Left lung (tissue), 10 donors: ENCODE results near the gene LIF. TPM values are rescaled to one million over a fixed set of nuclear protein-coding genes. Genes with fewer than 3 reads are reported as not detected.

Source experiments
- ATAC-seq: fragments of 200-7000 bp; cut with Tn5 transposase; one replicate; pipeline ENCODE4 v1.9.1; 2020; ENCODE audit warnings: moderate library complexity
- DNase-seq, 4 donors: peaks; one replicate each; pipeline ENCODE4 v3.0.0-alpha.2; 2013 to 2020
- H3K27ac ChIP-seq, 2 donors: fragments of 200-600 bp; sonication (generic) in 1 of 2; one replicate each; pipeline versions ENCODE4 v1.5.0 to v1.8.0; 2020 to 2021
- H3K27me3 ChIP-seq, 2 donors: fragments of 200-600 bp; sonication (generic) in 1 of 2; one replicate each; pipeline versions ENCODE4 v1.5.0 to v1.8.0; 2020 to 2021
- H3K36me3 ChIP-seq, 2 donors: fragments of 200-600 bp; sonication (generic) in 1 of 2; one replicate each; pipeline versions ENCODE4 v1.5.0 to v1.8.0; 2020 to 2021
- H3K4me1 ChIP-seq, 2 donors: fragments of 200-600 bp; one replicate each; pipeline ENCODE4 v1.8.0; 2021
- H3K4me3 ChIP-seq, 2 donors: fragments of 200-600 bp; sonication (generic) in 1 of 2; one replicate each; pipeline versions ENCODE4 v1.5.0 to v1.8.0; 2020 to 2021; ENCODE audit warnings: mild to moderate bottlenecking in 1 of 2
- H3K9me3 ChIP-seq, 2 donors: fragments of 200-600 bp; sonication (generic) in 1 of 2; one replicate each; pipeline versions ENCODE4 v1.5.0 to v1.8.0; 2020 to 2021
- intact Hi-C, 2 donors: fragments of 100-400 bp; cut with DNase I; formaldehyde crosslinking; loops; one replicate each; pipeline versions ENCODE4 v1.11.2 to v1.14.2; 2022
- polyA plus RNA-seq, 6 donors: library from polyadenylated mRNA; unstranded; fragments of 120-200 nt; gene quantifications; one replicate each; pipeline ENCODE4 v1.2.1, GENCODE V29; 2013; ENCODE audit not compliant: insufficient read length in 6 of 6
- total RNA-seq, 2 donors: library from RNA; stranded (reverse); fragmentation: NEBNext Ultra II Directional; extraction: Animal tissue kit (Norgen Biotek cat#: 25700); gene quantifications; one replicate each; pipeline ENCODE4 v1.2.1, GENCODE V29; 2021
- TF ChIP-seq, protein P1 (sequence below), 2 donors: fragments of 200-600 bp; sonication (generic) in 1 of 2; IDR thresholded peaks; one replicate each; pipeline versions ENCODE4 v1.5.0 to v1.8.0; 2021; ENCODE audit warnings: antibody characterized with exemption in 2 of 2
- donor health status: DM: no; HTN: yes; CAD: no.
- donor health status: DM: no; HTN: no; CAD: no.

Gene LIF
- total and polyA plus RNA-seq, 8 donors = 1.4 to 10.7 (median 2.5) TPM

DNA sequence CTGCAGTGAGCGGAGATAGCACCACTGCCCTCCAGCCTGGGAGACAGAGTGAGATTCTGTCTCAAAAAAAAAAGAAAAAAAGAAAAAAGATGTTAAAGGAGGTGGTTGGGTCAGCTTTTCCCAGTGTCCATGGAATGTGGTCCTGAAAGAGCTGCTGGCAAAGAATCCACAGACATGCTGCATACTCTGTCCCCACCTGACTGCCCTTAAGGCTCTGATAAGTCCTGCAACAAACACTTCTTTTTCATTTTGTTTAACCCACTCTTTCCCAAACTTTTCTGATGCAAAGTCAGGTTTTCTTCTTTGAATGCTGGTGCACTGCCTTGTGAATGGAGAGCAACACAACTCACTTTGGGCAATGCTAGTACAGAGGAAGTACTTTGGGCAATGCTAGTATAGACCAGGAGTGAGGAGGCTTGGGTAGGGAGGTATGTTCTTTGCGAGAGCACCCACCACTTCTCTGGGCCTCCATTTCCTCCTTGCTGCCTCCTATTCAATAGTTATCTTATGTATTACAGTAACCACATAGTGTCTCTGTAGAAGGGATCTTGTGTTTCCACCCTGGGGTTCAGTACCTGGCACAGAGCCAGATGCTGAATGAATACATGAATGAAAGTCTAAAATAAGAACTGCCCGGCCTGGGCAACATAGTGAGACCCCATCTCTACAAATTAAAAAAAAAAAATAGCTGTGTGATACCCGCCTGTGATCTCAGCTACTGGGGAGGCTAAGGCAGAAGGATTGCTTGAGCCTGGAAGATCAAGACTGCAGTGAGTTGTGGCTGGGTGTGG lies 18.9 kb downstream of the LIF start:
- TF ChIP-seq, protein P1, sequence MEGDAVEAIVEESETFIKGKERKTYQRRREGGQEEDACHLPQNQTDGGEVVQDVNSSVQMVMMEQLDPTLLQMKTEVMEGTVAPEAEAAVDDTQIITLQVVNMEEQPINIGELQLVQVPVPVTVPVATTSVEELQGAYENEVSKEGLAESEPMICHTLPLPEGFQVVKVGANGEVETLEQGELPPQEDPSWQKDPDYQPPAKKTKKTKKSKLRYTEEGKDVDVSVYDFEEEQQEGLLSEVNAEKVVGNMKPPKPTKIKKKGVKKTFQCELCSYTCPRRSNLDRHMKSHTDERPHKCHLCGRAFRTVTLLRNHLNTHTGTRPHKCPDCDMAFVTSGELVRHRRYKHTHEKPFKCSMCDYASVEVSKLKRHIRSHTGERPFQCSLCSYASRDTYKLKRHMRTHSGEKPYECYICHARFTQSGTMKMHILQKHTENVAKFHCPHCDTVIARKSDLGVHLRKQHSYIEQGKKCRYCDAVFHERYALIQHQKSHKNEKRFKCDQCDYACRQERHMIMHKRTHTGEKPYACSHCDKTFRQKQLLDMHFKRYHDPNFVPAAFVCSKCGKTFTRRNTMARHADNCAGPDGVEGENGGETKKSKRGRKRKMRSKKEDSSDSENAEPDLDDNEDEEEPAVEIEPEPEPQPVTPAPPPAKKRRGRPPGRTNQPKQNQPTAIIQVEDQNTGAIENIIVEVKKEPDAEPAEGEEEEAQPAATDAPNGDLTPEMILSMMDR (IDR thresholded peaks at IDR 0.05) = no peak
- ATAC-seq (no peak), DNase-seq (no peak)

DNA sequence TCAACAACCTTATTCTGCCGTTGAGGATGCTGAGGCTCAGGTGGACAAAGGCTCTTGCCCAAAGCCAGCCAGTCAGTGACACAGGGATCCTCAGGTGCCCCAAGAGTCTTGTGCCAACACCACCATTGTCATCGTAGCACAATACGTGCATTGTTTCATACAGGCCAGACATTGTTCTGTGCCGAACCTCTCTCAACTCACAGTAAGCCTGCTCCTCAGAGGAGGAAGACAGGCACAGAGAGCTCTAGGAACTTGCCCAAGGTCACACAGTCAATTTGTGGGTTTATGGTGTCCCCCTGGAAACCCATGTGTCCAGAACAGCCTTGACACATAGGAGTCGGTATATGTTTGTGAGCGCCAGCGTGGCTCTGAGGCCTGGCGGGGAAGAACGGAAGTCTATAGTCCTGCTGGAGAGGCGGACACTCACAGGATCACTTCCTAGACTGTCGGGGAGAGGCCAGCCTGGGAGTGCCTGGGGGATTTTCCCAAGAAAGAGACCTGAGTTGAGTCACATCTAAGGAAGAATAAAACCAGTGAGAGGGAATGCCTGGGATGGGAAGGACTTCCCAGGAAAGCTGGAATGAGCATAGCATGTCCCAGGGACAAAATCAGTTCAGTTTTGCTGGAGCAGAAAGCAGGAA lies 20.2 kb downstream of the LIF start:
- ATAC-seq (no peak), DNase-seq (no peak)
- TF ChIP-seq, protein P1 (IDR thresholded peaks at IDR 0.05) = no peak
- intact Hi-C loops = no loop called here
- H3K27ac ChIP-seq = no peak overlapping the region
- H3K4me1 ChIP-seq = peaks cover 0 to 10% of the 10 kb centered on the region in 2 donors
- no peak overlapping the region for H3K4me3 ChIP-seq
- H3K27me3 ChIP-seq = peaks cover 0 to 36% of the 10 kb centered on the region in 2 donors
- H3K9me3 ChIP-seq = no peaks in the 10 kb centered on the region
- H3K36me3 ChIP-seq = no peaks in the 10 kb centered on the region

More for the DNA sequence above, 18.9 kb downstream of the LIF start:
- H3K27me3 ChIP-seq = peaks cover 0 to 28% of the 10 kb centered on the region in 2 donors
- no peak overlapping the region for H3K4me3 ChIP-seq
- intact Hi-C loops = no loop called here
- H3K27ac ChIP-seq = no peak overlapping the region
- H3K9me3 ChIP-seq = no peaks in the 10 kb centered on the region
- no peaks in the 10 kb centered on the region for H3K36me3 ChIP-seq
- H3K4me1 ChIP-seq = peaks cover 0 to 5% of the 10 kb centered on the region in 2 donors

DNA sequence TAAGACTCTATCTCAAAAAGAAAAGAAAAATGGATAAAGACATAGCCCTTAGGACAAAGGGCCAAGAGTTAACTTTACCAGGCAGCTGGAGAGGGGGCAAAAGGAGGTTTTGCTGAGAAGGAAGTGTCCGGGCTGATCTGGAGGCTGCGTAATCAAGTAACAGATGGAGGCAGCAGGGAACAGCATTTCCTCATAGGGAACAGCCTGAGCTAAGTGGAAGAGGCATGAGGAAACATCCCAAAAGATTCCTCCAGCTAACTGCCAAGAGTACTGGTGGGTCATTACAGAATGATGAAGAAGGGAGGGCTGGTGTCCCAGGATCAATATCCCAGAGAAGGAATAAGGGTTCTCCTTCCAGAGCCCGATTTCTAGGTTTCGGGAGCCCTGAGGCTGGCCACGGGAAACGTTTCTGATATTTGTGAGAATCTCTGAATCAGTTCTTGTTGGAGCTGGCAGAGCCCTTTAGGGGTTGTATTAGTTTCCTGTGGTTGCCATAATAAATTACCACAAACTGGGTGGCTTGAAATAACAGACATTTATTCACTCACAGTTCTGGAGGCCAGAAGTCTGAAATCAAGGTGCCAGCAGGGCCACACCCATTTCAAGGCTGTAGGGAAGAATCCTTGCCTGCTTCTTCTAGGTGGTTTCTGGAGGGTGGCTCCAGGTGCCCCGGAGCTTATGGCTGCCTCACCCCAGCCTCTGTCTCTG lies 21.2 kb downstream of the LIF start:
- ATAC-seq (no peak), DNase-seq (no peak)
- Histone ChIP-seq H3K27me3 (peaks cover 0 to 45% of the 10 kb centered on the region in 2 donors), H3K4me3 (no peak overlapping the region), H3K4me1 (peaks cover 0 to 19% of the 10 kb centered on the region in 2 donors), H3K36me3 (no peaks in the 10 kb centered on the region), H3K9me3 (no peaks in the 10 kb centered on the region), H3K27ac (no peak overlapping the region)
- intact Hi-C loops = no loop called here
- TF ChIP-seq, protein P1 (IDR thresholded peaks at IDR 0.05) = no peak

DNA sequence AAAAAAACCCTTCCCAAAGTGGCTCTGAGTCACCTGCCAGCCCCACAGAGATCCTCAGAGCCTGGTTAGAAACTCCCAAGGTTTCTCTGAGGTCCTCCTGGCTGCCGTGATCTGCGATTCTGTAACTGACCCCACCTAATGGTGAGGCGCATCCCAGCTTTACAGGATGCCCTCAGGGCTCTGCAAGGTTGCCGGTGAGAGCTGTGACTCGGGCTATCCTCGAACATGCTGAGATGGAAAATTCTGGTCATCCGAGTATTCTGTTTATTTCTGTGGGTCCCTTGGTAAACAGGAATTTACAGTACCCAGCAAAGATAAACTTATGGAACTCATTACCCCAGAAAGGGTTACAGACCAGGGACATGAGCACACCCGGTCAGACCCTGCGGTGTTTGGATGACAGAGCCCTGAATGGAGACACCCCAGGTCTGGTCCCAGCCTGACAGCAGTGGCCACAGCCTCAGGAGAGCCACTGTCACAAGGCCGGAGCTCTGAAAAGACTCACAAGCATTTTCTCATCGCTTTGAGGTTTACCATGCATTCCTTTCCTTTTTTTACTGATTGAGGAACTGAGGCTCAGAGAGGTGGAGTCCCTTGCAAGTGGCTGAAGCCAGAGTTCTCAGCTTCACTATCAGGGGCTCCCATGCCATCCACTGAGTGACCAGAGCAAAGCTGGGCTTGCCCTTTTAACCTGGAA lies 22.2 kb downstream of the LIF start:
- H3K4me3 ChIP-seq = no peak overlapping the region
- ATAC-seq (no peak), DNase-seq (no peak)
- intact Hi-C loops = no loop called here
- H3K36me3 ChIP-seq = no peaks in the 10 kb centered on the region
- TF ChIP-seq, protein P1 (IDR thresholded peaks at IDR 0.05) = no peak
- H3K4me1 ChIP-seq = peaks cover 0 to 21% of the 10 kb centered on the region in 2 donors
- H3K27me3 ChIP-seq = peaks cover 0 to 43% of the 10 kb centered on the region in 2 donors
- no peak overlapping the region for H3K27ac ChIP-seq
- H3K9me3 ChIP-seq = no peaks in the 10 kb centered on the region
